ENCODE measurements around the gene LTF. TPM values are rescaled to one million over a fixed set of nuclear protein-coding genes. Genes with fewer than 3 reads are reported as not detected.
"Not testable (repeated sequence)": the region's sequence is repeated elsewhere in the genome, so short reads cannot be mapped to it uniquely, and the experiment has no call there.

LTF gene
- total RNA-seq, 1 donor from 2014 or later: not detected

- Histone ChIP-seq H3K27ac (ENCODE audit: low read depth, low read length) (no peak overlapping the region), H3K9ac (ENCODE audit: low read length) (no peak overlapping the region), H4K20me1 (ENCODE audit: insufficient read depth, low read length) (no peaks in the 10 kb centered on the region), H3K4me2 (ENCODE audit: low read length) (no peak overlapping the region), H3K79me2 (ENCODE audit: insufficient read depth, low read length) (no peaks in the 10 kb centered on the region), H3K36me3 (ENCODE audit: insufficient read depth, low read length) (no peaks in the 10 kb centered on the region), H3K4me1 (ENCODE audit: insufficient read depth, low read length) (peaks cover 30% of the 10 kb centered on the region), H2AFZ (ENCODE audit: low read depth, low read length) (peak overlapping the region; percentile 53), H3K4me3 (ENCODE audit: insufficient read depth, low read depth, low read length) (no peak overlapping the region), H3K27me3 (ENCODE audit: insufficient read depth, low read length) (peaks cover 2% of the 10 kb centered on the region), H3K9me3 (ENCODE audit: insufficient read depth, low read depth, low read length) (no peaks in the 10 kb centered on the region)
- DNase-seq (ENCODE audit: low read depth) (no peak), FAIRE-seq (no peak)
- H3K4me3 Mint-ChIP-seq (ENCODE audit: unreplicated experiment): no peak overlapping the region
- TF ChIP-seq EZH2 (IDR thresholded peaks at IDR 0.05; ENCODE audit: insufficient read depth, low read length) (no peak), CTCF (IDR thresholded peaks at IDR 0.05; ENCODE audit: insufficient read depth, low read depth, low read length) (no peak)
- H3K36me3 Mint-ChIP-seq (ENCODE audit: low read depth, unreplicated experiment): no peaks in the 10 kb centered on the region
- peaks cover 26% of the 10 kb centered on the region for H3K4me1 Mint-ChIP-seq (ENCODE audit: low read depth, unreplicated experiment)
- no peaks in the 10 kb centered on the region for H3K27me3 Mint-ChIP-seq (ENCODE audit: low read depth, unreplicated experiment)
- peaks cover 3% of the 10 kb centered on the region for H3K9me3 Mint-ChIP-seq (ENCODE audit: unreplicated experiment)
- no peak overlapping the region for H3K27ac Mint-ChIP-seq (ENCODE audit: unreplicated experiment)
These were observed 59.2 kb downstream of the LTF start for GRCh38 chr3:46405301-46406019.

- H3K9me3 ChIP-seq (ENCODE audit: insufficient read depth, low read depth, low read length); DNase-seq (ENCODE audit: low read depth); H3K27ac Mint-ChIP-seq (ENCODE audit: unreplicated experiment); H3K4me3 Mint-ChIP-seq (ENCODE audit: unreplicated experiment); H3K27ac ChIP-seq (ENCODE audit: low read depth, low read length); H2AFZ ChIP-seq (ENCODE audit: low read depth, low read length); H3K79me2 ChIP-seq (ENCODE audit: insufficient read depth, low read length); H4K20me1 ChIP-seq (ENCODE audit: insufficient read depth, low read length); H3K4me2 ChIP-seq (ENCODE audit: low read length); H3K27me3 Mint-ChIP-seq (ENCODE audit: low read depth, unreplicated experiment); H3K9me3 Mint-ChIP-seq (ENCODE audit: unreplicated experiment); H3K9ac ChIP-seq (ENCODE audit: low read length); H3K27me3 ChIP-seq (ENCODE audit: insufficient read depth, low read length); H3K36me3 Mint-ChIP-seq (ENCODE audit: low read depth, unreplicated experiment); FAIRE-seq; H3K36me3 ChIP-seq (ENCODE audit: insufficient read depth, low read length); H3K4me3 ChIP-seq (ENCODE audit: insufficient read depth, low read depth, low read length): not testable (repeated sequence)
- peaks cover 15% of the 10 kb centered on the region for H3K4me1 Mint-ChIP-seq (ENCODE audit: low read depth, unreplicated experiment)
- peaks cover 29% of the 10 kb centered on the region for H3K4me1 ChIP-seq (ENCODE audit: insufficient read depth, low read length)
These were observed 61.8 kb downstream of the LTF start for GRCh38 chr3:46402902-46403301.

- no peaks in the 10 kb centered on the region for H3K36me3 Mint-ChIP-seq (ENCODE audit: low read depth, unreplicated experiment)
- Histone ChIP-seq H3K36me3 (ENCODE audit: insufficient read depth, low read length) (no peaks in the 10 kb centered on the region), H3K4me2 (ENCODE audit: low read length) (no peak overlapping the region), H4K20me1 (ENCODE audit: insufficient read depth, low read length) (no peaks in the 10 kb centered on the region), H3K4me1 (ENCODE audit: insufficient read depth, low read length) (peaks cover 16% of the 10 kb centered on the region), H3K4me3 (ENCODE audit: insufficient read depth, low read depth, low read length) (no peak overlapping the region), H3K9ac (ENCODE audit: low read length) (no peak overlapping the region), H3K27me3 (ENCODE audit: insufficient read depth, low read length) (peaks cover 2% of the 10 kb centered on the region), H3K27ac (ENCODE audit: low read depth, low read length) (no peak overlapping the region), H3K9me3 (ENCODE audit: insufficient read depth, low read depth, low read length) (no peaks in the 10 kb centered on the region), H2AFZ (ENCODE audit: low read depth, low read length) (no peak overlapping the region), H3K79me2 (ENCODE audit: insufficient read depth, low read length) (no peaks in the 10 kb centered on the region)
- DNase-seq (ENCODE audit: low read depth) (no peak), FAIRE-seq (no peak)
- peaks cover 8% of the 10 kb centered on the region for H3K4me1 Mint-ChIP-seq (ENCODE audit: low read depth, unreplicated experiment)
- no peaks in the 10 kb centered on the region for H3K27me3 Mint-ChIP-seq (ENCODE audit: low read depth, unreplicated experiment)
- peaks cover 3% of the 10 kb centered on the region for H3K9me3 Mint-ChIP-seq (ENCODE audit: unreplicated experiment)
- H3K27ac Mint-ChIP-seq (ENCODE audit: unreplicated experiment): no peak overlapping the region
- TF ChIP-seq EZH2 (IDR thresholded peaks at IDR 0.05; ENCODE audit: insufficient read depth, low read length) (no peak), CTCF (IDR thresholded peaks at IDR 0.05; ENCODE audit: insufficient read depth, low read depth, low read length) (no peak)
- no peak overlapping the region for H3K4me3 Mint-ChIP-seq (ENCODE audit: unreplicated experiment)
These were observed 63.1 kb downstream of the LTF start for GRCh38 chr3:46401579-46401978.

Measured in astrocyte (in vitro differentiated cells and primary cell).